Fibroblast of lung (primary cell): ENCODE measurements around the gene PRCP. TPM values are rescaled to one million over a fixed set of nuclear protein-coding genes. Genes with fewer than 3 reads are reported as not detected.

ENCODE experiments used
- DNase-seq, 2 donors: peaks; one replicate each; pipeline versions ENCODE4 v3.0.0 to v3.0.0-alpha.2; 2010; ENCODE audit warnings: low read depth in 2 of 2
- H2AFZ ChIP-seq: 2 replicates; pipeline ENCODE4 v1.5.1; 2012; ENCODE audit warnings: low read length, control low read depth, inconsistent platforms
- H3K27ac ChIP-seq: 2 replicates; pipeline ENCODE4 v1.5.1; 2011; ENCODE audit warnings: low read length, control low read depth; ENCODE audit not compliant: insufficient read depth
- H3K27me3 ChIP-seq: 2 replicates; pipeline ENCODE4 v1.5.1; 2011; ENCODE audit warnings: mild to moderate bottlenecking, low read length; ENCODE audit not compliant: control insufficient read depth, insufficient read depth
- H3K36me3 ChIP-seq: 2 replicates; pipeline ENCODE4 v1.5.1; 2011; ENCODE audit warnings: low read length; ENCODE audit not compliant: control insufficient read depth, insufficient read depth
- H3K4me1 ChIP-seq: 2 replicates; pipeline ENCODE4 v1.5.1; 2011; ENCODE audit warnings: low read length; ENCODE audit not compliant: control insufficient read depth, insufficient read depth; ENCODE audit errors: extremely low read depth
- H3K4me2 ChIP-seq: 2 replicates; pipeline ENCODE4 v1.5.1; 2011; ENCODE audit warnings: low read length, control low read depth; ENCODE audit not compliant: insufficient read depth; ENCODE audit errors: extremely low read depth
- H3K4me3 ChIP-seq, 4 experiments: fragments of 200-600 bp in 1 of 4; sonication (generic) in 1 of 4; replicated peaks in 1 of 4; 2 replicates each; pipeline ENCODE4 v1.5.1; 2011 to 2016; ENCODE audit warnings: low read length in 4 of 4, low read depth in 3 of 4, mild to moderate bottlenecking in 3 of 4, control low read depth in 2 of 4, inconsistent platforms in 1 of 4, mixed read lengths in 1 of 4; ENCODE audit not compliant: insufficient read depth in 1 of 4; ENCODE audit errors: control extremely low read depth in 1 of 4
- H3K79me2 ChIP-seq: 2 replicates; pipeline ENCODE4 v1.5.1; 2012; ENCODE audit warnings: mild to moderate bottlenecking, low read length, inconsistent platforms; ENCODE audit not compliant: control insufficient read depth, insufficient read depth
- H3K9ac ChIP-seq: 2 replicates; pipeline ENCODE4 v1.5.1; 2011; ENCODE audit warnings: mild to moderate bottlenecking, low read length, control low read depth; ENCODE audit not compliant: insufficient read depth
- H3K9me3 ChIP-seq: 2 replicates; pipeline ENCODE4 v1.5.1; 2012; ENCODE audit warnings: low read depth, low read length; ENCODE audit not compliant: control insufficient read depth, insufficient read depth
- H4K20me1 ChIP-seq: 2 replicates; pipeline ENCODE4 v1.5.1; 2011; ENCODE audit warnings: low read length; ENCODE audit not compliant: control insufficient read depth, insufficient read depth; ENCODE audit errors: extremely low read depth
- EZH2 ChIP-seq: IDR thresholded peaks from 2 replicates; pipeline ENCODE4 v1.5.1; 2012; ENCODE audit warnings: low read length, control low read depth, mild to moderate bottlenecking; ENCODE audit errors: missing control alignments
- polyA plus RNA-seq, 2 donors: library from polyadenylated mRNA; depleted of rRNA in 1 of 2; stranded (reverse) in 1 of 2; unstranded in 1 of 2; fragments of >200 nt; gene quantifications; 2 replicates each; pipeline ENCODE4 v1.2.1, GENCODE V29; 2011 to 2012; ENCODE audit warnings: missing spikeins in 1 of 2
- total RNA-seq: library from RNA; depleted of rRNA; stranded (reverse); fragments of >200 nt; gene quantifications from 2 replicates; pipeline ENCODE4 v1.2.1, GENCODE V29; 2014
- TF ChIP-seq, protein P1 (sequence below), 2 donors: IDR thresholded peaks in 1 of 2; conservative IDR thresholded peaks in 1 of 2; 1 replicate in 1 of 2; 2 replicates in 1 of 2; pipeline ENCODE4 v1.5.1; 2011 to 2012; ENCODE audit warnings: low read length in 2 of 2, control low read depth in 1 of 2, inconsistent platforms in 1 of 2, low read depth in 1 of 2, mild to moderate bottlenecking in 1 of 2

PRCP gene
- total and polyA plus RNA-seq, 2 donors (not counting 1 experiment from before 2014, with no cell fraction given): 107 to 167 TPM

DNA sequence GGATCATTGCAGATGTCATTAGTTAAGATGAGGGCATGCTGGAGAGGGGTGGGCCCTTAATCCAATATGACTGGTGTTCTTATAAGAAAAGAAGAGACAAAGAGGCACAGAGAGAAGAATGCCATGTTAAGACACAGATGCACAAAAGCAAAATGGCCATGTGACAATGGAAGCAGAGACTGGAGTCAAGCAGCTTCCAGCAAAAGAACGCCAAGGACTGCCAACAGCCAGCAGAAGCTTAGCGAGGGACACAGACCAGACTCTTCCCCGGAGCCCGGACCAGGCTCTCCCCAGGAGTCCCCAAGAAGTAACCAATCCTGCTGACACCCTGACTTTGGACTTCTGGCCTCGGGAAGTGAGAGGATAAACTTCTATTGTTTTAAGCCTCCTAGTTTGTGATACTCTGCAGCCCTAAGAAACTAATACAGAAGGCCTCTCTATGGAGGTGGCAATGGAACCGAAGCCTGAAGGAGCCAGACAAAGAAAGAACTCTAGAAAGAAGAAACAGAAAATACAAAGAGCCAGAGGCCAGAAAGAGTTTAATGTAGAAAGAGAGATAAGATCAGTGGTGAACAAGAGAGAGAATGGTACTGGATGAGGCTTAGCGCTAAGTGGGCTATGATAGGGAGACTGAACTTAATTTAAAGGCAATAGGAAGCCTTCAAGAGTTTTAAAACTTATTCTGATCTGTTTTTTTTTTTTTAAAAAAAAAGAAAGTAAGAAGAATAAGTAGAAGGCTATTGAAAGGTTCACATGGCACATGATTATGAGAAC is 27.7 kb downstream of the PRCP start:
- Histone ChIP-seq H3K27me3 (no peaks in the 10 kb centered on the region), H3K4me2 (no peak overlapping the region), H3K27ac (no peak overlapping the region), H3K9me3 (no peaks in the 10 kb centered on the region), H4K20me1 (no peaks in the 10 kb centered on the region), H2AFZ (no peak overlapping the region), H3K4me3 (no peak overlapping the region), H3K79me2 (no peaks in the 10 kb centered on the region), H3K4me1 (no peaks in the 10 kb centered on the region), H3K36me3 (no peaks in the 10 kb centered on the region), H3K9ac (no peak overlapping the region)
- no peak for DNase-seq
- no peak for TF ChIP-seq EZH2
- TF ChIP-seq, protein P1, sequence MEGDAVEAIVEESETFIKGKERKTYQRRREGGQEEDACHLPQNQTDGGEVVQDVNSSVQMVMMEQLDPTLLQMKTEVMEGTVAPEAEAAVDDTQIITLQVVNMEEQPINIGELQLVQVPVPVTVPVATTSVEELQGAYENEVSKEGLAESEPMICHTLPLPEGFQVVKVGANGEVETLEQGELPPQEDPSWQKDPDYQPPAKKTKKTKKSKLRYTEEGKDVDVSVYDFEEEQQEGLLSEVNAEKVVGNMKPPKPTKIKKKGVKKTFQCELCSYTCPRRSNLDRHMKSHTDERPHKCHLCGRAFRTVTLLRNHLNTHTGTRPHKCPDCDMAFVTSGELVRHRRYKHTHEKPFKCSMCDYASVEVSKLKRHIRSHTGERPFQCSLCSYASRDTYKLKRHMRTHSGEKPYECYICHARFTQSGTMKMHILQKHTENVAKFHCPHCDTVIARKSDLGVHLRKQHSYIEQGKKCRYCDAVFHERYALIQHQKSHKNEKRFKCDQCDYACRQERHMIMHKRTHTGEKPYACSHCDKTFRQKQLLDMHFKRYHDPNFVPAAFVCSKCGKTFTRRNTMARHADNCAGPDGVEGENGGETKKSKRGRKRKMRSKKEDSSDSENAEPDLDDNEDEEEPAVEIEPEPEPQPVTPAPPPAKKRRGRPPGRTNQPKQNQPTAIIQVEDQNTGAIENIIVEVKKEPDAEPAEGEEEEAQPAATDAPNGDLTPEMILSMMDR (conservative IDR thresholded peaks at IDR 0.05 in 1 of 2, IDR thresholded peaks at IDR 0.05 in 1 of 2; ENCODE audit: low read depth in 1 of 2, low read length in 2 of 2): no peak

DNA sequence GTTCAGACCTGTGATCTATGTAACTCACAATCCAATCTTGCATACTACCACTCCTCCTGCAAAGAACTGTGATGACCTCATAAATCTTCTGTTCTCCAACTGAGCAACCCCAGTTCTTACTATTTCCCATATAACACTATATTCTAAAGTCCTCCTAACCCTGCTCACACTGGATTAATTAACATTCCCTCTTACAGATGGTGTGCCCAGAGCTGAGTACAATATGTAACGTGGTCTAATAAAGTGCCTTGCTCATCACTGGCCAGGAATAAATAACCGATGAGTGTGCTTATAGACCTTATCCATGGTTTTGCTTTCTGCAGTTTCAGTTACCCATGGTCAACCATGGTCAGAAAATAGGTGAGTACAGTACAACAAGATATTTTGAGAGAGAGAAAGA is 28.6 kb downstream of the PRCP start:
- Histone ChIP-seq H3K27me3 (no peaks in the 10 kb centered on the region), H3K4me2 (no peak overlapping the region), H4K20me1 (no peaks in the 10 kb centered on the region), H3K4me3 (no peak overlapping the region), H3K9ac (no peak overlapping the region), H3K79me2 (no peaks in the 10 kb centered on the region), H3K4me1 (no peaks in the 10 kb centered on the region), H3K36me3 (no peaks in the 10 kb centered on the region), H3K27ac (no peak overlapping the region), H2AFZ (no peak overlapping the region), H3K9me3 (no peaks in the 10 kb centered on the region)
- TF ChIP-seq, protein P1 (conservative IDR thresholded peaks at IDR 0.05 in 1 of 2, IDR thresholded peaks at IDR 0.05 in 1 of 2; ENCODE audit: low read depth in 1 of 2, low read length in 2 of 2): no peak
- TF ChIP-seq EZH2: no peak
- DNase-seq: no peak

DNA sequence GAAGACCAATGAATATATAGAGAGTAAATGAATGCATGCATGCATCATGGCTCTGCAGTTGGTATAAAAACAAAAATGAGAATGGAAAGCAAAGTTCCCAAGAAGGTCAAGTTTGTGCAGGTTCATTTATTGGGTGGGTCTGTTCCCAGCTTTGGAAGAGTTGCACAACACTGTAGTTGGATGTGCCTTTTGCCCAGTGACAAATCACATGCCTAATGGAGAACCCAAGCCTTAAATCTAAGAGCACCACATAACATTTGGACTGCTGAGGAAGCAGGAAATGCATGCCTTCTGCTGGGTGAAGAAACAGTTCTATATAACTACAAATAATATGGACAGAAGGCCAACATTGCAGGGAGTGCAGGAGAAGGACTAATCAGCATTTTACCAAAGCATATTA is 30.6 kb downstream of the PRCP start:
- H3K36me3 ChIP-seq: no peaks in the 10 kb centered on the region
- TF ChIP-seq EZH2: no peak
- TF ChIP-seq, protein P1 (conservative IDR thresholded peaks at IDR 0.05 in 1 of 2, IDR thresholded peaks at IDR 0.05 in 1 of 2; ENCODE audit: low read depth in 1 of 2, low read length in 2 of 2): no peak
- no peaks in the 10 kb centered on the region for H3K79me2 ChIP-seq
- H3K4me1 ChIP-seq: no peaks in the 10 kb centered on the region
- DNase-seq: peak in 1 of 2 donors; percentile 73
- H3K27ac ChIP-seq: no peak overlapping the region
- H3K9ac ChIP-seq: no peak overlapping the region
- no peaks in the 10 kb centered on the region for H3K27me3 ChIP-seq
- H4K20me1 ChIP-seq: no peaks in the 10 kb centered on the region
- H3K4me2 ChIP-seq: no peak overlapping the region
- no peak overlapping the region for H3K4me3 ChIP-seq
- no peak overlapping the region for H2AFZ ChIP-seq
- no peaks in the 10 kb centered on the region for H3K9me3 ChIP-seq
